ENCODE measurements around the gene PRRC2A. TPM values are rescaled to one million over a fixed set of nuclear protein-coding genes. Genes with fewer than 3 reads are reported as not detected.

Gene PRRC2A
- total RNA-seq, 2 experiments from 2014 or later: 156 to 355 TPM

GRCh38 chr6:31655349-31656237, 35.1 kb downstream of the PRRC2A start, which contains the start of gene APOM:
TSS of gene APOM (plus strand) at chr6:31655894. CDS start at chr6:31655967, 73 bp downstream.
- intact Hi-C loops (cut with micrococcal nuclease; ENCODE audit: unreplicated experiment): no loop called here

GRCh38 chr6:31657406-31658157, 37.1 kb downstream of the PRRC2A start:
- TF ChIP-seq CTCF (conservative IDR thresholded peaks at IDR 0.05; ENCODE audit: low read length) (no peak), EZH2phosphoT487 (IDR thresholded peaks at IDR 0.05; ENCODE audit: borderline replicate concordance, low read depth, low read length) (no peak)
- no peak overlapping the region for H3K4me3 ChIP-seq (ENCODE audit: low read depth, low read length, poor library complexity, severe bottlenecking)
- intact Hi-C loops (cut with micrococcal nuclease; ENCODE audit: unreplicated experiment): no loop called here

More at GRCh38 chr6:31655349-31656237, 35.1 kb downstream of the PRRC2A start, which contains the start of gene APOM:
- peaks cover 24% of the 10 kb centered on the region for H3K79me2 ChIP-seq (ENCODE audit: insufficient read depth, low read depth, low read length)
- peaks cover 38% of the 10 kb centered on the region for H3K4me1 ChIP-seq (ENCODE audit: insufficient read depth, low read length, poor library complexity, severe bottlenecking)
- DNase-seq (ENCODE audit: low spot score): no peak
- H3K9me2 ChIP-seq (ENCODE audit: insufficient read depth, low read length): no peaks in the 10 kb centered on the region
- H3K36me3 ChIP-seq (ENCODE audit: insufficient read depth, low read length): peaks cover 7% of the 10 kb centered on the region; the same call in 1 of the 2 replicates
- no peak within 1 kb of the TSS for H2AFZ ChIP-seq (ENCODE audit: low read length)
- H3K4me3 ChIP-seq (ENCODE audit: low read depth, low read length, poor library complexity, severe bottlenecking): no peak within 1 kb of the TSS
- POLR2A ChIA-PET: interaction anchor here (0.6 to 0.7 kb wide), 2 partner anchors 9 to 18 kb away, joined by 3 read pairs; partner anchors contain the start of gene GPANK1
- H3K27ac ChIP-seq (ENCODE audit: low read depth, low read length, poor library complexity, severe bottlenecking): no peak within 1 kb of the TSS
- TF ChIP-seq EZH2phosphoT487 (IDR thresholded peaks at IDR 0.05; ENCODE audit: borderline replicate concordance, low read depth, low read length) (no peak), CTCF (conservative IDR thresholded peaks at IDR 0.05; ENCODE audit: low read length) (no peak)
- H4K20me1 ChIP-seq (ENCODE audit: insufficient read depth, low read length): 0 out of 2 replicates have a peak, but pooled peaks cover 4% of the 10 kb centered on the region
- CTCF ChIA-PET (ENCODE audit: unreplicated experiment): no interaction called here
- no peaks in the 10 kb centered on the region for H3K9me3 ChIP-seq (ENCODE audit: low read length)
- BruUV-seq (replicated peaks): no TSS peak
- H3K4me2 ChIP-seq (ENCODE audit: low read length): no peak within 1 kb of the TSS

More at GRCh38 chr6:31657406-31658157, 37.1 kb downstream of the PRRC2A start:
- no peak overlapping the region for H2AFZ ChIP-seq (ENCODE audit: low read length)
- no peak overlapping the region for H3K27ac ChIP-seq (ENCODE audit: low read depth, low read length, poor library complexity, severe bottlenecking)
- peaks cover 18% of the 10 kb centered on the region for H3K36me3 ChIP-seq (ENCODE audit: insufficient read depth, low read length)
- no peaks in the 10 kb centered on the region for H4K20me1 ChIP-seq (ENCODE audit: insufficient read depth, low read length)
- H3K9me3 ChIP-seq (ENCODE audit: low read length): no peaks in the 10 kb centered on the region
- no peak overlapping the region for H3K4me2 ChIP-seq (ENCODE audit: low read length)
- peaks cover 46% of the 10 kb centered on the region for H3K4me1 ChIP-seq (ENCODE audit: insufficient read depth, low read length, poor library complexity, severe bottlenecking)
- CTCF ChIA-PET (ENCODE audit: unreplicated experiment): no interaction called here
- DNase-seq (ENCODE audit: low spot score): no peak
- BruUV-seq (replicated peaks): no TSS peak
- POLR2A ChIA-PET: interaction anchor here (0.6 kb wide), 2 partner anchors 74 to 1190 kb away, joined by 3 to 4 read pairs; no protein-coding TSS in a partner anchor
- peaks cover 18% of the 10 kb centered on the region; the same call in 1 of the 2 replicates for H3K79me2 ChIP-seq (ENCODE audit: insufficient read depth, low read depth, low read length)
- no peaks in the 10 kb centered on the region for H3K9me2 ChIP-seq (ENCODE audit: insufficient read depth, low read length)

Data from OCI-LY7 (cell line).